ENCODE data around the gene ZBTB20. TPM values are rescaled to one million over a fixed set of nuclear protein-coding genes. Genes with fewer than 3 reads are reported as not detected.

Gene ZBTB20
- total and polyA plus RNA-seq, 2 of the 4 experiments (the other 2 are of a cell fraction), result 0.75 to 14.7 TPM

GRCh38 chr3:114846252-114846651 lies 300.8 kb downstream of the ZBTB20 start:
- TF ChIP-seq, protein P1, sequence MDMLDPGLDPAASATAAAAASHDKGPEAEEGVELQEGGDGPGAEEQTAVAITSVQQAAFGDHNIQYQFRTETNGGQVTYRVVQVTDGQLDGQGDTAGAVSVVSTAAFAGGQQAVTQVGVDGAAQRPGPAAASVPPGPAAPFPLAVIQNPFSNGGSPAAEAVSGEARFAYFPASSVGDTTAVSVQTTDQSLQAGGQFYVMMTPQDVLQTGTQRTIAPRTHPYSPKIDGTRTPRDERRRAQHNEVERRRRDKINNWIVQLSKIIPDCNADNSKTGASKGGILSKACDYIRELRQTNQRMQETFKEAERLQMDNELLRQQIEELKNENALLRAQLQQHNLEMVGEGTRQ (IDR thresholded peaks at IDR 0.05; ENCODE audit: low read depth, low read length), result no peak
- TF ChIP-seq MAZ (IDR thresholded peaks at IDR 0.05; ENCODE audit: borderline replicate concordance, low read depth, low read length) (no peak), RAD21 (IDR thresholded peaks at IDR 0.05; ENCODE audit: low read length) (no peak), BHLHE40 (IDR thresholded peaks at IDR 0.05; ENCODE audit: low read depth, low read length) (no peak), POLR2A (IDR thresholded peaks at IDR 0.05; ENCODE audit: low read depth, low read length) (no peak), CHD1 (IDR thresholded peaks at IDR 0.05; ENCODE audit: low read depth, low read length) (no peak), MAFK (IDR thresholded peaks at IDR 0.05; ENCODE audit: low read depth, low read length) (no peak), RFX5 (IDR thresholded peaks at IDR 0.05; ENCODE audit: low read depth, low read length) (no peak), SMC3 (IDR thresholded peaks at IDR 0.05; ENCODE audit: low read depth, low read length) (no peak), ELK1 (IDR thresholded peaks at IDR 0.05; ENCODE audit: borderline replicate concordance, low read depth, low read length) (no peak), MXI1 (IDR thresholded peaks at IDR 0.05; ENCODE audit: borderline replicate concordance, low read depth, low read length) (no peak), CEBPB (IDR thresholded peaks at IDR 0.05; ENCODE audit: low read depth, low read length) (no peak), NFE2L2 (IDR thresholded peaks at IDR 0.05; ENCODE audit: low read depth, low read length) (no peak), RCOR1 (IDR thresholded peaks at IDR 0.05; ENCODE audit: insufficient replicate concordance, low read length) (no peak), FOS (IDR thresholded peaks at IDR 0.05; ENCODE audit: low read depth, low read length) (no peak)
- TF ChIP-seq, protein P2, sequence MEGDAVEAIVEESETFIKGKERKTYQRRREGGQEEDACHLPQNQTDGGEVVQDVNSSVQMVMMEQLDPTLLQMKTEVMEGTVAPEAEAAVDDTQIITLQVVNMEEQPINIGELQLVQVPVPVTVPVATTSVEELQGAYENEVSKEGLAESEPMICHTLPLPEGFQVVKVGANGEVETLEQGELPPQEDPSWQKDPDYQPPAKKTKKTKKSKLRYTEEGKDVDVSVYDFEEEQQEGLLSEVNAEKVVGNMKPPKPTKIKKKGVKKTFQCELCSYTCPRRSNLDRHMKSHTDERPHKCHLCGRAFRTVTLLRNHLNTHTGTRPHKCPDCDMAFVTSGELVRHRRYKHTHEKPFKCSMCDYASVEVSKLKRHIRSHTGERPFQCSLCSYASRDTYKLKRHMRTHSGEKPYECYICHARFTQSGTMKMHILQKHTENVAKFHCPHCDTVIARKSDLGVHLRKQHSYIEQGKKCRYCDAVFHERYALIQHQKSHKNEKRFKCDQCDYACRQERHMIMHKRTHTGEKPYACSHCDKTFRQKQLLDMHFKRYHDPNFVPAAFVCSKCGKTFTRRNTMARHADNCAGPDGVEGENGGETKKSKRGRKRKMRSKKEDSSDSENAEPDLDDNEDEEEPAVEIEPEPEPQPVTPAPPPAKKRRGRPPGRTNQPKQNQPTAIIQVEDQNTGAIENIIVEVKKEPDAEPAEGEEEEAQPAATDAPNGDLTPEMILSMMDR (conservative IDR thresholded peaks at IDR 0.05; ENCODE audit: low read depth, low read length), result no peak
- Histone ChIP-seq H4K5ac (ENCODE audit: low read depth, low read length) (peak overlapping the region; percentile 30; the same call in 1 of the 2 replicates), H3K36me3 (ENCODE audit: control insufficient read depth, insufficient read depth, low read length) (no peaks in the 10 kb centered on the region), H3K27ac (ENCODE audit: insufficient read depth, low read length) (no peak overlapping the region), H3K18ac (ENCODE audit: low read depth, low read length) (peak overlapping the region; percentile 62; the same call in 1 of the 2 replicates), H2AFZ (replicated peaks; ENCODE audit: low read length, poor library complexity) (peak overlapping the region; percentile 72), H2BK5ac (ENCODE audit: low read depth, low read length, poor library complexity, severe bottlenecking) (peak overlapping the region; percentile 68), H2BK120ac (ENCODE audit: low read depth, low read length) (peak overlapping the region; percentile 90), H3K9me3 (ENCODE audit: control insufficient read depth, insufficient read depth, low read length) (no peaks in the 10 kb centered on the region), H4K8ac (ENCODE audit: low read depth in 2 of 2, low read length in 2 of 2) (peak overlapping the region in 1 of 2 experiments; percentile 56; a peak in 1 of 4 replicates), H3K56ac (ENCODE audit: extremely low read depth, insufficient read depth, low read length) (no peak overlapping the region), H3K4ac (ENCODE audit: low read depth, low read length) (peak overlapping the region; percentile 69), H2BK15ac (ENCODE audit: low read depth, low read length) (no peak overlapping the region), H3K9me1 (ENCODE audit: insufficient read depth, low read length) (peaks cover 11% of the 10 kb centered on the region), H2AK9ac (replicated peaks; ENCODE audit: low read depth, low read length, poor library complexity) (no peak overlapping the region), H3K27me3 (ENCODE audit: control insufficient read depth, insufficient read depth, low read length) (no peaks in the 10 kb centered on the region), H3K9ac (ENCODE audit: low read depth, low read length) (no peak overlapping the region), H4K20me1 (ENCODE audit: insufficient read depth, low read length) (no peaks in the 10 kb centered on the region), H3K4me1 (ENCODE audit: control insufficient read depth, insufficient read depth, low read length) (peaks cover 14% of the 10 kb centered on the region), H3K23ac (ENCODE audit: low read depth, low read length) (peak overlapping the region; percentile 96; the same call in 1 of the 2 replicates), H4K91ac (ENCODE audit: insufficient read depth, low read depth, low read length) (peak overlapping the region; percentile 26), H3K4me2 (ENCODE audit: low read depth, low read length) (no peak overlapping the region; the same call in 1 of the 2 replicates), H3K4me3 (ENCODE audit: insufficient read depth, low read depth, low read length) (no peak overlapping the region), H3K79me1 (ENCODE audit: low read depth in 1 of 2, low read length in 2 of 2) (0 out of 4 replicates have a peak, but pooled peaks cover 0 to 4% of the 10 kb centered on the region in 2 experiments), H2AK5ac (ENCODE audit: low read depth, low read length) (peak overlapping the region; percentile 3; the same call in 1 of the 2 replicates), H3K14ac (replicated peaks; ENCODE audit: low read depth, low read length) (peak overlapping the region; percentile 86), H2BK20ac (ENCODE audit: low read depth, low read length) (peak overlapping the region; percentile 91)
- ChIA-PET CTCF (no interaction called here), POLR2A (ENCODE audit: unreplicated experiment) (no interaction called here)
- ATAC-seq (ENCODE audit: low read depth) (peak; percentile 66), DNase-seq (no peak)
- in situ Hi-C loops (cut with MboI; ENCODE audit: low sequenced_read_pairs), result loop anchor here (25.0 kb wide), 2 partner anchors 841 to 966 kb away; no protein-coding TSS in a partner anchor
- dilution Hi-C loops (cut with HindIII; ENCODE audit: low sequenced_read_pairs, unreplicated experiment), result no loop called here
- BruUV-seq (replicated peaks), result no TSS peak
- WGBS, 2 experiments (ENCODE audit: extremely low coverage in 2 of 2, insufficient read length in 1 of 2), result no CpG with 5 or more reads among the region's 1 CpG
- intact Hi-C loops (cut with micrococcal nuclease), result no loop called here

Measured in IMR-90 (cell line).